Stromal cell of bone marrow (primary cell): ENCODE data around the gene LBHD1.
"Not testable (repeated sequence)": the region's sequence is repeated elsewhere in the genome, so short reads cannot be mapped to it uniquely, and the experiment has no call there.

Experiments
- DNase-seq: peaks from one replicate; pipeline ENCODE4 v3.0.0-alpha.2; 2012; ENCODE audit warnings: low read depth

LBHD1 gene

DNA sequence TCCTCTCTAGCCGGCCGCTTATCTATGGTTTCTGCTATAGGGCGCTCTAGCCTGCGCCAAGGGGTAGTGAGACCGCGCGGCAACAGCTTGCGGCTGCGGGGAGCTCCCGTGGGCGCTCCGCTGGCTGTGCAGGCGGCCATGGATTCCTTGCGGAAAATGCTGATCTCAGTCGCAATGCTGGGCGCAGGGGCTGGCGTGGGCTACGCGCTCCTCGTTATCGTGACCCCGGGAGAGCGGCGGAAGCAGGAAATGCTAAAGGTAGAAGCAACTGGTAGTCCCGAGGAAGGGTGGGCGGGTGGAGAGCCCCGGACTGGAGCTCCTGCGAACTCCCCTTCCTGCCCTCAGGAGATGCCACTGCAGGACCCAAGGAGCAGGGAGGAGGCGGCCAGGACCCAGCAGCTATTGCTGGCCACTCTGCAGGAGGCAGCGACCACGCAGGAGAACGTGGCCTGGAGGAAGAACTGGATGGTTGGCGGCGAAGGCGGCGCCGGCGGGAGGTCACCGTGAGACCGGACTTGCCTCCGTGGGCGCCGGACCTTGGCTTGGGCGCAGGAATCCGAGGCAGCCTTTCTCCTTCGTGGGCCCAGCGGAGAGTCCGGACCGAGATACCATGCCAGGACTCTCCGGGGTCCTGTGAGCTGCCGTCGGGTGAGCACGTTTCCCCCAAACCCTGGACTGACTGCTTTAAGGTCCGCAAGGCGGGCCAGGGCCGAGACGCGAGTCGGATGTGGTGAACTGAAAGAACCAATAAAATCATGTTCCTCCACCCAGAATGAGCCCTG is at the start of gene LBHD1, which contains the start of gene UQCC3:
TSS of gene LBHD1 (minus strand) at position 660 of the 782 bp plus-strand sequence. CDS start 2,236 bp downstream, outside the sequence.
TSS of gene UQCC3 (plus strand) at position 66 of the 782 bp plus-strand sequence. CDS start at position 139, 73 bp downstream.
- DNase-seq, result peak; percentile 73

- no peak for DNase-seq
Observed at GRCh38 chr11:62719302-62719978, 47.4 kb upstream of the LBHD1 start.

GRCh38 chr11:62716816-62717215 is 44.7 kb upstream of the LBHD1 start:
- no peak for DNase-seq

GRCh38 chr11:62716206-62716605 is 44.1 kb upstream of the LBHD1 start:
- DNase-seq, result no peak

- no peak for DNase-seq
Observed at GRCh38 chr11:62715150-62716130, 43.4 kb upstream of the LBHD1 start.

GRCh38 chr11:62713343-62713742 is 41.3 kb upstream of the LBHD1 start:
- no peak for DNase-seq

- DNase-seq, result no peak
Observed at GRCh38 chr11:62712861-62713260, 40.8 kb upstream of the LBHD1 start.

DNA sequence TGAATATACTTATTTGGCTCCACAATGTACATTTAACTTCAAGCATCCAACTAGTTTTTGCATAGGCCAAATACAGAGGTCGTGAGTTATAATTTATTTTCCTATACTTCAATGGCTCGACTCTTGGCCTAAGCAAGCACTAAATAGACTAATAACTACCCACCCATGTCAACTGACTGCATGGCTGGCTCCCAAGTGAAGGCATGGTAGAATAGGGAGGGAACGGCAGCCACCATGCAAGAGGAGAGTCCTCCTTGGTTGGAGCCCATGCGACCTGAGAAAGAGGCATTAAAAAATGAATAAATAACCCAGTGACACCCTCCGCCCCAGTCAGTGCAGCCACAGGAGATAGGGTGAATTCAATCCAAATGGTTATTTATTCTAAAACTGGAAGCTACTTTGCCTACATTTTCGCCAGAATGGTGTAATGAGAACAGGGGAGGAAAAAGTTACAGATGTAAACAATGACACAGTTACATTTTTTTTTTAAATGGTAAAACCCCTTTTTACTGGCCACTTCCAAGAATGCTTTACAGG is 40.3 kb upstream of the LBHD1 start:
- no peak for DNase-seq

GRCh38 chr11:62710001-62710345 is 37.9 kb upstream of the LBHD1 start:
- DNase-seq, result no peak

- peak; percentile 97 for DNase-seq
Observed at GRCh38 chr11:62709247-62710000, 37.4 kb upstream of the LBHD1 start.

DNA sequence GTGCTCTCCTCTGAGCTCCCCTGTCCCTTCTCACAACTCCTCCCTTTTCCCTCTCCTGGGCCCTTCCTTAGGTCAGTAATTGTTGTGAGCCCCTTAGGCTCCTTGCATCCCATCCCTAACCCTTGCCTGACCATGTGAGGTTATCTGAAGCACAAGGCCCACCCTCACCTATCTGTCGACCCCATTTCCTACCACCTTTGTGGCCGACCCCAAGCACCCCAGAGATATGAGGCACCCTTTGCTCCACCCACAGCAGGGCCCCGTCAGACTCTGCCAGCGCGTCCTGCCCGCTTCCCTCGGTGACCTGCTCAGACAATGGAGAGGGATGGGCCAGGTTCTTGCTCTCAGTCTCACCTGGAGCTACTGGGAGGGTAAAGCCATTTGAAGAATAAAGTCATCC is 36.7 kb upstream of the LBHD1 start:
- DNase-seq, result no peak

DNA sequence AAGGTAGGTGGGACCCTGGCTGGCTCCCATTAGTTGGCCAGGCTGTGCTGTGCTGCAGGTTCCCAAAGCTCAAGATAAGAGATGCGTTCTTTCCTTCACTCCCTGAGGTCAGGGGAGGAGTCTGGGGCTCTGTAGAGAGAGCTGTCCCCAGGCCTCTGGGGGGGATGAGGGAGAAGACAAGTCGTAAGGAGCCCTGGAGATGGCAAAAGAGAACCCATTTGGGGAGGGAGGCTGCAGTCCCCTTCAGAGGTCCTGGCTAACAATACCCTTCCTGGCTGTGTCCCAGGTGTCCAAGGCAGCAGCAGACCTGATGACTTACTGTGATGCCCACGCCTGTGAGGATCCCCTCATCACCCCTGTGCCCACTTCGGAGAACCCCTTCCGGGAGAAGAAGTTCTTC is 36.3 kb upstream of the LBHD1 start:
- DNase-seq, result no peak

DNA sequence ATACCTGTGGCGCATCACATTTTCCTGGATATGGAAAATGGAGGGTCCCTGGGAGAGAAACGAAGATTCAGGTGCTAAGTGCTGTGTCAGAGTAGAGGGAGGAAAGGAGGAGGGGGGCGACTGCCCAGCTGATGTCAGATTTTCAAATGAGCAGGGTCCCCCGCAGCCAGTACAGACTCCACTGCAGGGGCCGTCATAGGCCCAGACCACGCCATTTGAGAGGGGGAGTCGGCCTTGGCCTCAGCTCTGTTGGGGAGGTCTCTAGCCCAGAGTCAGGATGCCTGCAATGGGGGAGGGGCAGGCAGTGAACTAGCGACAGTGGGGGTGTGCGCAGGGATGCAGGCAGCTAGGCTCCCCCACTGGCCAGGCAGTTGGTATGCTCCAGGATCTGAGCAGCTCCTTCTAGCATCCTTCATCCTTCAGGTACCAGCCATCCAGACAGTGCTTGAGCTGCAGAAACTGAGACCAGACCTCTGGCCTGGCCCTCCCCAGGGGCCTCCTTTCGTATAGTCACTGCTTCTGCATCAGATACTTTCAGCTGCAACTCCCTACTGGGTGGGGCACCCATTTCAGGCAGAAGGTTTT is 35.3 kb upstream of the LBHD1 start, which contains the start of the genes BSCL2 and GNG3:
TSS of gene BSCL2 (minus strand) at position 148 of the 585 bp plus-strand sequence. CDS start 229 bp downstream, outside the sequence.
TSS of gene GNG3 (plus strand) at position 400 of the 585 bp plus-strand sequence. CDS start 620 bp downstream, outside the sequence.
- DNase-seq, result no peak

DNA sequence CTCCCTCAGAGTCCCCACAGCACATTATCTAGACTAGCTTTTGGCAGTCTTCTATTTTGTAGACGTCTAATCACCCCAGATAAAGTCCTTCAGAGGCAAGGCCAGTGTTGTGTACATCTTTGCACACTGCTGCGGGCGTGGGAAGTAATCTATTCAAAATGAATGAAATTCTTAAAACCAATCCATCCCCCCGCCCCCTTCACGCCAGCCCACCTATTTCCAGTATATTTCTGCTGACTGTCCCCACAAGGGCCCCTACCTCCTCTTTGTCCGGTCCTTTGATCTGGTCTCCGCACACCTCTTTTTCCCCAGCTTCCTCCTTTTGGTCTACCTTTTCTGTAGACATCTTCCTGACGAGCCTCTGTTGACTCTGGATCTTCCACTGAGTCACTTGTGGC is 34.8 kb upstream of the LBHD1 start:
- DNase-seq, result no peak

DNA sequence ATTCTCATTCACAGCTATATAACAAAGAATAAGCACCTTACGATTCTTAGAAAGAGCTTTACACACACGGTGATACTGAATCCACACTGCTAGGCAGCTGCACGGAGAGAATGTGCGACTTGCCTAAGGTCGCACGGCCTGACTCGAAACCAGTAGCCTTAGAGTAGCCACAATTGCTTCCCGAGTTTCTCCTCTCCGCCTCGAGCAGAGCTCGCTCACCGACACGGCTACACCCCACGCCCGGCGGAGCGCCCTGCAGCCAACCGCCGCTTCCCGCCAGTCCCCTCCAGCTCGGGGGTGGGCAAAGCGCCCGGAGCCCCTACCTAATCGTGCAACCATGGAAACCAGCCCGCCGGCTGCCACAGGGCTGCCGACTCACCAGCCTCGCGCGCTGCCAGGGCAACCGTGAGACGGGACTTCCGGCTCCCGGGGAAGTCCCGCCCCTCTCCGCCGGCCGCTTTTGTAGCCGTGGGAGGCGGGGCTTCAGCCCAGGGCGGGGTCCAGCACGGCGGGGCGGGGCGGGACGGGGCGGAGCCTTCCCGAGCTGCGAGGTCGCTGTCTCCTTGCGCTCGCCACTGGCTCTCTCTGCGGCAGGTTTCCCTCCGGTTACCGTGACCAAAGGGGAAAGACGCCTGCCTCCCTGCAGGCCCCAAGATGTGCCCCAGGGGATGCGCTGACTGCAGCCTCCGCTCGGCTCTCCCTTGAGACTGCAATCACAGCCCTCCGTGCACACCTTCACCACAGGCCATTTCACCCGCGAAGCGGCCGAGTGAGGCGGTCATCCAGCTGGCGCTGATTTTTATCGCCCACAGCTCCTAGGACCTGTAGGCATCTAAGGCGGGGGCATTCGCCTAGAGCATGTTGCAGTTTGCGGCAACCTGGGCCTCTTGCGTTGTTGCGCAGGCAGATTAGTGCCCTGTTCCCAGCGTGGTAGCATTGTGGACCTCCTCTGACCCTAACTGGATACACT is 34.1 kb upstream of the LBHD1 start:
- DNase-seq, result peak; percentile 86

- no peak for DNase-seq
Observed at GRCh38 chr11:62705413-62705812, 33.3 kb upstream of the LBHD1 start.

- not testable (repeated sequence) for DNase-seq
Observed at GRCh38 chr11:62703921-62704320, 31.9 kb upstream of the LBHD1 start.

DNA sequence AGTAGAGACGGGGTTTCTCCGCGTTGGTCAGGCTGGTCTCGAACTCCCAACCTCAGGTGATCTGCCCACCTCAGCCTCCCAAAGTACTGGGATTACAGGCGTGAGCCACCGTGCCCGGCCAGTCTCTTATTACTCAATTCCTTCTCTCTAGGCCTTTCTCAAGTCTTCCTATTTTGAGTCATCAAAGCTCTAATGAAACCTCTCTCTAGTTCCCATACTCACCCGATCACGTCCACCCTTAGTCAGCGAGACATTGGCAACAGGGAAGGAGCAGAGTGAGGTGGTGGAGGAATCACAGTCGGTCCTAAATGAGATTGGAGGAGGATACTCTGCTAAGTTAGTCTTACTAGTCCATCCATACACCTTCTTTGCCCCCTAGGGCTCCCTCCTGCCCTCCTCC is 30.2 kb upstream of the LBHD1 start:
- DNase-seq, result no peak

DNA sequence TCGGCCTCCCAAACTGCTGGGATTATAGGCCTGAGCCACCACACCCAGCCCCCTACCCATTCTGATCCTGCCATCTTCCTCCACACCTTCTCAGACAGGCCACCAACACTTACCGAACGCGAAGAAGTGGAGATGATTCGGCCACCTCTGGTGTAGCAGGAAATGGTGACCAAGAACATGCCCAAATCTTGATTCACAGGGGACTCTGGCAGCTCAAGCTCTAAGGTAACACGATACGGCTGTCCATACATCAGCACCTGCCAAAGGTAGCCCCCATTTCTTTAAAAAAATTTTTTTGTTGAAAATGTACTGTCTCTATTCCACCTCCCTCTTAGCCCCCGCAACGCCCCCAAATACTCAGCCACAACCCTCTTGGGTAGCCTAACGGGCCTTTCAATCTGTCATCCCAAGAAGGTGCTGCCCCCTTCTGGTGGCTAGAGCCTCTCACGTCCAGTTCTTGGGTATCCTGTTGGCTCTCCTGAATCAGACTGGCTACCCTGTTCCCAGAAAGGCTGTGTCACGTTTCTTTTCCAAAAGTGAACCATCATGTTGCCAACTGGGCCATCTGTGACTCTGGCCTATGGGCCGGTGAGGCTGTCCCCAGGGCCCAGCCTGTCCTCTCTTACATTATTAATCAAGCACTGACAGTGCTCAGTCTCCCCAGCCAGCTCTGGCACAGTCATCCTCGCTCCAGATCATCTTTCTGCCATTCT is 22.5 kb upstream of the LBHD1 start:
- peak; percentile 83 for DNase-seq
